Measurements from ENCODE around the gene HIVEP3.

Gene HIVEP3

GRCh38 chr1:41735139-41735538 lies 183.6 kb downstream of the HIVEP3 start:
- DNase-seq (ENCODE audit: low read depth in 1 of 2, low spot score in 1 of 2), result no peak

- no peak for DNase-seq (ENCODE audit: low read depth in 1 of 2, low spot score in 1 of 2)
Measured at GRCh38 chr1:41734201-41734970, 184.3 kb downstream of the HIVEP3 start.

- no peak for DNase-seq (ENCODE audit: low read depth in 1 of 2, low spot score in 1 of 2)
Measured at GRCh38 chr1:41733725-41734124, 185.0 kb downstream of the HIVEP3 start.

GRCh38 chr1:41733021-41733420 lies 185.7 kb downstream of the HIVEP3 start:
- DNase-seq (ENCODE audit: low read depth in 1 of 2, low spot score in 1 of 2), result no peak

DNA sequence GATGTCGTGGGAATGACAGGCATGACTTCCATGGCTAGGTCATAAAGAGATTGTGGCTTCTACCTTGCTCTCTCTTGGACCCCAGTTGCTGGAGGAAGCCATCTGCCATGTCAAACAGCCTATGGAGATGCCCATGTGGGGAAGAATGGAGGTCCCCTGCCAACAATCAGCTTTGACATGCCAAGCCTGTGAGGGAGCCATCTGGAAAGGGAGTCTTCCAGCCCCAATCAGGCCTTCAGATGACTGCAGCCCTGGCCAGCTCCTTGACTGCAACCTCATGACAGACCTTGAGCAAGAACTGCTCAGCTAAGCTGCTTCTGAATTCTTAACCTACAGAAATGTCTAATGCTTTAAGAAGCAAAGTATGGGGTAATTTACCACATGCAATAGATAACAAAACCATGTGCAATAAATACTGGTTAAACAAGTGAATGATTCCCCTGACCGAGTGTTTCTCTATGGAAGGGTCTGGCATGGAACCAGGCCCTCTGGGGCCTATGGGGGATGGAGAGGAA lies 187.1 kb downstream of the HIVEP3 start:
- no peak for DNase-seq (ENCODE audit: low read depth in 1 of 2, low spot score in 1 of 2)

DNA sequence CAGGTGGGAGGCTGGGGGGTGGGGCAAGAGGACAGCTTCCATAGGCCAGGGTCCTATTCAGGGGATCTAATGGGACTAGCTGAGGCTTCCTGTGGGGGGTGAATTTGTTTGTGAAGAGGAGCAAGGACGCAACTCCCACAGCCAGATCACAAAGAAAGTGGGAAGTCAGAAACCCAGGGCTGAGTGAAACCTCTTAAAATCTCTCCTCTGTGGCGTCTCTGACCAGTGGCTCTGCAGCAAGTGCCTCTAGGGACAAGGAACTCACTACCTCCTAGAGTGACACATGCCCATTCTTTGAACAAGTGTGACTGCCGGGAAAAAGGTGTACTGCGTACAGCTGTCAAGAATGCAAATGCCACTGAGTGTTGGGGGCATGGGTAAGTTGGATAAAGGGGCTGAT lies 187.9 kb downstream of the HIVEP3 start:
- DNase-seq (ENCODE audit: low read depth in 1 of 2, low spot score in 1 of 2), result no peak

- DNase-seq (ENCODE audit: low read depth in 1 of 2, low spot score in 1 of 2), result no peak
Measured at GRCh38 chr1:41728403-41729202, 190.1 kb downstream of the HIVEP3 start.

GRCh38 chr1:41727749-41728115 lies 191.0 kb downstream of the HIVEP3 start:
- DNase-seq (ENCODE audit: low read depth in 1 of 2, low spot score in 1 of 2), result no peak

GRCh38 chr1:41726899-41727748 lies 191.6 kb downstream of the HIVEP3 start:
- no peak for DNase-seq (ENCODE audit: low read depth in 1 of 2, low spot score in 1 of 2)

- DNase-seq (ENCODE audit: low read depth in 1 of 2, low spot score in 1 of 2), result no peak
Measured at GRCh38 chr1:41726292-41726691, 192.4 kb downstream of the HIVEP3 start.

DNA sequence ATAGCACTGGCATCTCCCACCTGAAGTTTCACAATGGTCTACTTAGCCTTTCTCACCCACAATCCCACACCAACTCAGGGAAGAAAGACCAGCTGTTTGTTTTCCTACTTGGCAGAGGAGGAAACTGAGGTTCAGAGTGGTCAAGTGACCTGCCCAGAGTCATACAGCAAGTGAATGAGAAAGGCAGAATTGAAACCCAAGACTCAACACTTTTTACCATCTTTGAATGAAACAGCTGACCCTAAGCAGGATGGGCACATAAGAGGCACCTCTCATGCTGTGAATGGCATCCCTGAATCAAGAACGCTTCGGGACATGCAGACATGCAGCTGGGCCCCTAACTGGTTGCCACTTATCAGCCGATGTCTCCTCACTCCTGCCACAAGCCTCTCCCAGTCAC lies 193.8 kb downstream of the HIVEP3 start:
- no peak for DNase-seq (ENCODE audit: low read depth in 1 of 2, low spot score in 1 of 2)

DNA sequence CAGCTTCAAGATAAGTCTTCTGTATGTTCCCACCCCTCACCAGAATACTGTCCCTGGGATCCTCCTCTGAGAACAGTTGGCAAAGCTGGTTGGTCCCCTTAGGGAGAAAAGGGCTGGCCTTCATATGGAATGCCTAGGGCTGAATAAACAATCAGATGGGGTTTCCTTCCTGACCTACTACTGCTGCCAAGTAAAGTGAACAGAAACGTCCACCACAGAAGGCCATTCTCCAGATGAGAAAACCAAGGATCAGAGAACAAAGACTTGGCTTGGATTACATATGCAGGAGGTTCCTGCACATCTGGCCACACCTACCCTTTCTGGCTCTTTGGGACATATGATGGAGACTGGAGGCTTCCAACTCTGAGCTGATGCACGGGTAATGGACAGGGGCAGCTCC lies 194.5 kb downstream of the HIVEP3 start:
- DNase-seq (ENCODE audit: low read depth in 1 of 2, low spot score in 1 of 2), result no peak

GRCh38 chr1:41723786-41724185 lies 194.9 kb downstream of the HIVEP3 start:
- no peak for DNase-seq (ENCODE audit: low read depth in 1 of 2, low spot score in 1 of 2)

DNA sequence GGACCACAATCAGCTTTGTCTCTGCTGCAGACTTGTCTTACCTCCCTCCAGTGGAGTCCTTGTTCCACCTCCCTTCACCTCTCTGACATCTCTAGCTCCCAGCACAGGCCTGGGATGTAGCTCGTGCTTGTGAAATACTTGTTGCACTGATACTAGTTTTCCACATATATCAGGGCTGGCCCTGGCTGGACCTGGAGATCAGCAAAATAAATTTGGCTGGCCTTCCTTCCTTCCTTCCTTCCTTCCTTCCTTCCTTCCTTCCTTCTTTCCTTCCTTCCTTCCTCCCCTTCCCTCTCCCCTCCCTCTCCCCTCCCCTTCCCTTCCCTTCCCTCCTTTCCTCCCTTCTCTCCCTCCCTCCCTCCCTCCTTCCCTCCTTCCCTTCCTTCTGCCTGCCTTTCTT lies 196.5 kb downstream of the HIVEP3 start:
- DNase-seq (ENCODE audit: low read depth in 1 of 2, low spot score in 1 of 2), result no peak

GRCh38 chr1:41720861-41721410 lies 197.8 kb downstream of the HIVEP3 start:
- DNase-seq (ENCODE audit: low read depth in 1 of 2, low spot score in 1 of 2), result no peak

- DNase-seq (ENCODE audit: low read depth in 1 of 2, low spot score in 1 of 2), result no peak
Measured at GRCh38 chr1:41719590-41719989, 199.1 kb downstream of the HIVEP3 start.

- DNase-seq (ENCODE audit: low read depth in 1 of 2, low spot score in 1 of 2), result no peak
Measured at GRCh38 chr1:41719128-41719527, 199.6 kb downstream of the HIVEP3 start.

DNA sequence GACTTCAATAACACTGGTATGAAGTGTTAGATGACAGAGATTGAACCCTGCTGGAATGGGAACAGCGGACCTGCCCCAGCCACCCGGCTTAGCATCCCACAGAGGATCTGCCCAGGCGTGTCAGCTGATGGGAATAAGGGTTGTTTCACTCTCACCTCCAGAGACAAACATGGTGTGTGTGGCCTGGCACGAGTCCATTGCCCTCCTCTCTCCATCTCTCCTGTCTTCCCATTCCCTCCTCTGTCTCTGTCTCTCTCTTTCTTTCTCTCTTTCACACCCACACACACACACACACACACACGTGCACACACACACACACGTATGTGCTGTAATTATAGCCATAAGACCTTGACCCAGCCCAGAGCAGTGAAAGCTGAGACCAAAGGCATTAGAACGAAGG lies 200.2 kb downstream of the HIVEP3 start:
- DNase-seq (ENCODE audit: low read depth in 1 of 2, low spot score in 1 of 2), result no peak

GRCh38 chr1:41716188-41717130 lies 202.3 kb downstream of the HIVEP3 start:
- DNase-seq (ENCODE audit: low read depth in 1 of 2, low spot score in 1 of 2), result no peak
